ENCODE measurements around the gene TMEM59L. TPM values are rescaled to one million over a fixed set of nuclear protein-coding genes. Genes with fewer than 3 reads are reported as not detected.

The TMEM59L gene
- total and polyA plus RNA-seq, 2 of the 13 experiments (the other 11 are each of a cell fraction or from before 2014, with no cell fraction given), result 0.97 to 5.5 TPM

- Histone ChIP-seq H3K79me2 (ENCODE audit: insufficient read depth, low read length) (no peaks in the 10 kb centered on the region), H3K4me2 (ENCODE audit: low read depth, low read length) (no peak overlapping the region), H3K27ac (ENCODE audit: extremely low read length, insufficient read depth, low read length) (no peak overlapping the region), H3K9ac (ENCODE audit: insufficient read depth, low read depth, low read length) (no peak overlapping the region), H2AFZ (ENCODE audit: low read length) (no peak overlapping the region), H3K27me3 (ENCODE audit: control insufficient read depth in 1 of 2, insufficient read depth in 2 of 2, low read length in 2 of 2) (no peaks in the 10 kb centered on the region), H3K36me3 (replicated peaks in 1 of 2; ENCODE audit: control insufficient read depth in 1 of 2, insufficient read depth in 2 of 2, low read length in 2 of 2) (no peaks in the 10 kb centered on the region), H4K20me1 (ENCODE audit: insufficient read depth, low read length) (0 out of 2 replicates have a peak, but pooled peaks cover 2% of the 10 kb centered on the region), H3K4me3 (replicated peaks in 1 of 3; ENCODE audit: insufficient read depth in 1 of 3, low read depth in 2 of 3, low read length in 3 of 3) (no peak overlapping the region), H3K4me1 (ENCODE audit: insufficient read depth, low read length) (no peaks in the 10 kb centered on the region), H3K9me3 (ENCODE audit: low read length) (no peaks in the 10 kb centered on the region)
- CTCF ChIA-PET (ENCODE audit: low intra/inter-chr PET ratio, low total read pairs), result no interaction called here
- intact Hi-C loops (cut with micrococcal nuclease; ENCODE audit: unreplicated experiment) (no loop called here), in situ Hi-C loops (cut with HindIII; ENCODE audit: extremely low pct_ligation_motif_present, low pct_unique_long_range_greater_than_20kb) (no loop called here)
- POLR2A ChIA-PET, result no interaction called here
- WGBS (ENCODE audit: low lambda C conversion rate), result 75% methylated on average over 4 of the region's 13 CpGs
- ATAC-seq, result no peak
- TF ChIP-seq ZNF580 (CRISPR knock-in tag; IDR thresholded peaks at IDR 0.05; ENCODE audit: borderline replicate concordance, low read depth), result no peak
- no peak for TF ChIP-seq SRSF4 (IDR thresholded peaks at IDR 0.05; ENCODE audit: low read depth, low read length, poor library complexity, severe bottlenecking)
- TF ChIP-seq ZNF350 (CRISPR knock-in tag; IDR thresholded peaks at IDR 0.05; ENCODE audit: borderline replicate concordance, low read depth), result no peak
- no peak for TF ChIP-seq RAD51 (IDR thresholded peaks at IDR 0.05; ENCODE audit: borderline replicate concordance)
- TF ChIP-seq ZNF615 (CRISPR knock-in tag; IDR thresholded peaks at IDR 0.05; ENCODE audit: borderline replicate concordance), result no peak
- TF ChIP-seq ZNF879 (CRISPR knock-in tag; IDR thresholded peaks at IDR 0.05), result no peak
- TF ChIP-seq XBP1 (CRISPR knock-in tag; IDR thresholded peaks at IDR 0.05), result no peak
- TF ChIP-seq ZNF20 (CRISPR knock-in tag; IDR thresholded peaks at IDR 0.05), result no peak
- TF ChIP-seq NR1H2 (CRISPR knock-in tag; IDR thresholded peaks at IDR 0.05; ENCODE audit: borderline replicate concordance, low read depth), result no peak
- no peak for TF ChIP-seq ZSCAN25 (CRISPR knock-in tag; IDR thresholded peaks at IDR 0.05)
- no peak for TF ChIP-seq ZNF513 (CRISPR knock-in tag; conservative IDR thresholded peaks at IDR 0.05)
- no peak for TF ChIP-seq MAZ (IDR thresholded peaks at IDR 0.05; ENCODE audit: borderline replicate concordance, low read depth, low read length)
- no peak for TF ChIP-seq MAZ (CRISPR knock-in tag; IDR thresholded peaks at IDR 0.05; ENCODE audit: low read depth)
- no TSS peak for BruUV-seq (replicated peaks)
- no peak for FAIRE-seq
- no peak for DNase-seq (ENCODE audit: low spot score)
Observed at GRCh38 chr19:18655173-18655844, 42.6 kb downstream of the TMEM59L start.
